MM.1S (cell line): ENCODE data around the gene PPP4R2.

Experiments
- CTCF ChIP-seq: fragments of 300-600 bp; sonication (generic); IDR thresholded peaks from 2 replicates; pipeline ENCODE4 v1.5.1; 2016; ENCODE audit warnings: antibody characterized with exemption, low read length, mixed read lengths
- EZH2 ChIP-seq: fragments of 300-600 bp; sonication (generic); optimal IDR thresholded peaks from 2 replicates; pipeline ENCODE3; 2017; ENCODE audit warnings: low read depth, mild to moderate bottlenecking, antibody characterized with exemption, low read length, mixed read lengths
- EZH2phosphoT487 ChIP-seq: fragments of 300-600 bp; sonication (generic); IDR thresholded peaks from 2 replicates; pipeline ENCODE4 v1.6.1; 2018; ENCODE audit warnings: antibody characterized with exemption, low read length

DNA sequence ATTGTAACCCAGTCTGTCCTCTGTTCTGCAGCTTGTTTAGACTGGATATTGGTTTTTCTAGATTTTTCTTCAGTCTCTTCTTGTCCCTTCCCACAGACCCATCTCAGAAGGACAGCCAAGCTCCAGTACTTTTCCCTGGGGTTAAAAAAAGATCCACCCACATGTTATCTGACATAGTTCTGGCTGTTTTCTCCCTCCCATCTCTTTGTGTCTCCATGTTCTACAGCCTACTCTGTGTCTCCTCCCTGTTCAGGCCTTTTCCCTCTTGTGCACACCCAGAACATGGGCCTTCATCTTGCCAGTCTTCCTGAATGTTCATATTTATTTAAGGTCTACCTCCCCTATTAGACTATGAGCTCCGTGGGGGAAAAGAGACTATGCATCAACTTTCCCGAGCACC lies 5.1 kb upstream of the PPP4R2 start:
- TF ChIP-seq CTCF (no peak), EZH2phosphoT487 (no peak), EZH2 (no peak)
